Muscle of arm (tissue), 12 donors: Measurements from ENCODE around the gene CRYBB1. TPM values are rescaled to one million over a fixed set of nuclear protein-coding genes. Genes with fewer than 3 reads are reported as not detected.

Source experiments
- DNase-seq: peaks from one replicate; pipeline ENCODE4 v3.0.0-alpha.2; 2013
- polyA plus RNA-seq, 12 donors: library from polyadenylated mRNA; unstranded; fragments of 120-200 nt; gene quantifications; one replicate each; pipeline ENCODE4 v1.2.1, GENCODE V29; 2013; ENCODE audit not compliant: insufficient read length in 12 of 12

Gene CRYBB1
- polyA plus RNA-seq, 12 donors = 0.71 to 2.2 (median 1.1) TPM; not detected in 2

- DNase-seq = no peak
Measured at GRCh38 chr22:26580240-26580962, 37.4 kb downstream of the CRYBB1 start.

GRCh38 chr22:26579331-26579886 lies 38.4 kb downstream of the CRYBB1 start:
- no peak for DNase-seq

- DNase-seq = no peak
Measured at GRCh38 chr22:26577081-26577480, 40.7 kb downstream of the CRYBB1 start.

GRCh38 chr22:26576026-26576680 lies 41.7 kb downstream of the CRYBB1 start:
- DNase-seq = no peak

- DNase-seq = no peak
Measured at GRCh38 chr22:26574001-26574723, 43.7 kb downstream of the CRYBB1 start.

- peak; percentile 31 for DNase-seq
Measured at GRCh38 chr22:26573026-26573662, 44.7 kb downstream of the CRYBB1 start.

GRCh38 chr22:26570864-26571525 lies 46.8 kb downstream of the CRYBB1 start:
- DNase-seq = no peak

- no peak for DNase-seq
Measured at GRCh38 chr22:26570115-26570514, 47.7 kb downstream of the CRYBB1 start.

GRCh38 chr22:26568207-26568706 lies 49.6 kb downstream of the CRYBB1 start:
- no peak for DNase-seq

GRCh38 chr22:26567610-26568009 lies 50.2 kb downstream of the CRYBB1 start:
- DNase-seq = no peak

- DNase-seq = no peak
Measured at GRCh38 chr22:26566994-26567393, 50.8 kb downstream of the CRYBB1 start.

GRCh38 chr22:26565889-26566288 lies 51.9 kb downstream of the CRYBB1 start:
- no peak for DNase-seq

- no peak for DNase-seq
Measured at GRCh38 chr22:26565181-26565580, 52.6 kb downstream of the CRYBB1 start.

- no peak for DNase-seq
Measured at GRCh38 chr22:26564672-26565071, 53.2 kb downstream of the CRYBB1 start.

- DNase-seq = no peak
Measured at GRCh38 chr22:26564181-26564580, 53.6 kb downstream of the CRYBB1 start.

GRCh38 chr22:26563022-26563421 lies 54.8 kb downstream of the CRYBB1 start:
- no peak for DNase-seq

GRCh38 chr22:26561756-26562417 lies 55.9 kb downstream of the CRYBB1 start:
- no peak for DNase-seq

GRCh38 chr22:26559961-26560575 lies 57.8 kb downstream of the CRYBB1 start:
- DNase-seq = no peak

- DNase-seq = no peak
Measured at GRCh38 chr22:26558248-26558895, 59.5 kb downstream of the CRYBB1 start.

- no peak for DNase-seq
Measured at GRCh38 chr22:26556904-26557303, 60.9 kb downstream of the CRYBB1 start.
